ENCODE measurements around the gene BLTP3B.

The BLTP3B gene

DNA sequence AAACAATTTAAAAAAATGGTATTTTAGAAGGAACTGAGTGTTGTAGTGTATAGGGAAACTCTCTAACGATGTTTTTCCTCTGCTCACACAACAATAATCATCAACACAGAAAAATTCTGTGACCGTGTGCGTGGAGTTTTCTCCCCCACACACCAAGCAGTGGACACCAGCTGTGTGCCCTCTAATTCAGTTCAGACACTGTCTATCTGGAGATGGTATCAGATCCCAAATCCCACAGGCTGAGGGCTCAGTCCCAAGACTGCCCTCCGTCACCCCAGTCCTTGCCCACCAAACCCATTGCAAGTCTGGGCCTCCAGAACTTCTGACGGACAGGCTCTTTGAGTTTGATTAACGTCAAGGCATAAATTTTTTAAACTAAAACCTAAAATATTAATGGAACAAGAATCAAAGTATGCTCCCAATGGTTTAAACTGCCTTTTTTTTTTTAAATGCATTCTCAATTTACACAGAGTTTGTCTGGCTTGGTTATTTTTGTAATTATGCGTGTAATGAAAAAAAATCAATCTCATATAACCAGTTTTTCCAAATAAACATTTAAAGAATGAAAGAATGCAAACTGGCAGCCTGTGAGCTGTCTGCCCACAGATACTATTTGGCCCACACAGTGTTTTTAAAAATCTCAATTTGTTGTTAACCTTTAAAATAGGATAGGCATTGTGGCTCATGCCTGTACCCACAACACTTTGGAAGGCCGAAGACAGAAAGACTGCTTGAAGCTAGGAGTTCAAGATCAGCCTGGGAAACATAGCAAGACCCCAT is 19.2 kb downstream of the BLTP3B start:
- DNase-seq (ENCODE audit: extremely low spot score, insufficient read length, low read depth) = no peak
- no peak for FAIRE-seq

DNA sequence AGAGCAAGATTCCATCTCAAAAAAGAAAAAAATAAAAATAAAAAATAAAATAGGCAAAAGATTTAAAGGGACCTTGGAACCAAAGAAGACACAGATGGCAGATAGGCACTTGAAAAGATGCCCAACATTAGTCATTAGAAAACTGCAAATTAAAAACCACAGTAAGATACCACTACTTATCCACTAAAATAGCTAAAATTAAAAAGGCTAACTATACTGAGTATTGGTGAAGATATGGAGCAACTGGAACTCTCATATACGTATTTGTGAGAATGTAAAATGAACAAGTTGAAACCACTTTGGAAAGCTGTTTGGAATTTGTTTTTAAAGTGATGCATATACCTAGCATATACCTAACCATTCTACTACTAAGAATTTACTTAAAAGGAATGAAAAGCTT is 22.3 kb downstream of the BLTP3B start:
- no peak for DNase-seq (ENCODE audit: extremely low spot score, insufficient read length, low read depth)
- FAIRE-seq = no peak

DNA sequence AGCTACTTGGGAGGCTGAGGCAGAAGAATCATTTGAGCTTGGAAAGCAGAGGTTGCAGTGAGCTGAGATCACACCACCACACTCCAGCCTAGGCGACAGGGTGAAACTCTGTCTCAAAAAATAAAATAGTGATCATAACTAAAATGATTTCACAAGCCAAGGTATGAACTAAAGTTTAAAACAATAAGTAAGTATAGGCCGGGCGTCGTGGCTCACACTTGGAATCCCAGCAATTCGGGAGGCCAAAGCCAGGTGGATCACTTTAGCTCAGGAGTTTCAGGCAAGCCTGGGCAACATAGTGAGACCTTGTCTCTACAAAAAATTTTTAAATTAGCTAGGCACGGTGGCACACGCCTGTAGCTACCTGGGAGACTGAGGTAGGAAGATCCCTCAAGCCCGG is 27.4 kb downstream of the BLTP3B start:
- no peak for DNase-seq (ENCODE audit: extremely low spot score, insufficient read length, low read depth)
- no peak for FAIRE-seq

DNA sequence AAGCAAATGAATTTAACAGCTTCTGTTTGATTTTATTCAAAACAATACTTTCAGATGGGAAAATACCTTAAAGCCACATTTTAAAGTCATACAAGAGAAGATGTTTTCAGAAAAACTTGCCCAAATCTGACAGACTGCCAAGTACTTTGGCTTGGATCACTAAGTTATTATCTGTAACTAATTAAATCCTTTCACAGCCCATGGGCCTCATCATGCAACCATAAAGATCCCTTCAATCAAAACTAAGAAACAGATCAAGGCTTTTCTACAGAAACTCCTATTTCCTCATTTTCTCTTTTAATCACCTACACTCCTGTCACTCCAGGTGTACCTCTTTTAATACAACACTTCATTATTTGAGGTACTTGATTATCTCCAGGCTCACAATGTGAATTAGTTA is 28.1 kb downstream of the BLTP3B start:
- FAIRE-seq (peak; percentile 66), DNase-seq (ENCODE audit: extremely low spot score, insufficient read length, low read depth) (no peak)

DNA sequence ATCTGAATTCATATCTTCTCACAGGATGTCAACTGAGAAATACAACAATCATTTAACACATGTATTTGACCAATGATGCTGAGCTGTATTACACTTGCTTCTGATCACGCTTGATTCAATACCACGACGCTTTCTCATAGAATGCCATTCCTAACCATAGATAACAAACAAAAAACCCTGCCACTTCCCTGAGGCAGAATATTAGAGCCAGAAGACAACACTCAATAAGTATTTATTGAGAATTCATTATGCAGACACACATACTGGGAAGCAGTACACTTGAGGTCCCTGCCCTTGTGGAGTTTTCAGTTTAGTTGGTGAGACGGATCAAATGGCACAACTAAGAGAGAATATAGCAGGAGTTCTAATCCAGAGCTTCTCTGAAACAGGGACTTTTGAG is 32.4 kb downstream of the BLTP3B start:
- FAIRE-seq = no peak
- no peak for DNase-seq (ENCODE audit: extremely low spot score, insufficient read length, low read depth)

DNA sequence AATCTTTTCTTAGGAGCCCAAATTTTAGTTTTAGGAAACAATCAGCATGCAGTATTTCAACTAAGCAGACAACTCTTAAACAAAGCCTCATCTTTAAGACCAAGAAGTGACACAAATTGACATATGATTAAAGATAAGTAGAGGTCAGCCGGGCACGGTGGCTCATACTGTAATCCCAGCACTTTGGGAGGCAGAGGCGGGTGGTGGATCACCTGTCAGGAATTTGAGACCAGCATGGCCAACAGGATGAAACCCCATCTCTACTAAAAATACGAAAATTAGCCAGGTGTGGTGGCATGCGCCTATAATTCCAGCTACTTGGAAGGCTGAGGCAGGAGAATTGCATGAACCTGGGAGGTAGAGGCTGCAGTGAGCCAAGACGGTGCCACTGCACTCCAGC is 35.8 kb downstream of the BLTP3B start:
- DNase-seq (ENCODE audit: extremely low spot score, insufficient read length, low read depth) (no peak), FAIRE-seq (no peak)

DNA sequence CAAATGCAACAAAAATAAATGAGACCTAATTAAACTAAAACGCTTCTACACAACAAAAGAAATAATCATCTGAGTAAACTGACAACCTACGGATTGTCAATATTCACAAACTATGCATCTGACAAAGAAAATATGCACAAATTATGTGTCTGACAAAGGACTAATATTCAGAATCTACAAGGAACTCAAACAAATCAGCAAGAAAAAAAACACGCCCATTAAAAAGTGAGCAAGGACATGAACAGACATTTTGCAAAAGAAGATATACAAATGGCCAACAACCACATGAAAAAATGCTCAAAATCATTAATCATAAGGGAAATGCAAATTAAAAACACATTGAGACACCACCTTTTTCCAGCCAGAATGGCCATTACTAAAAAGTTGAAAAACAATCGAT is 37.0 kb downstream of the BLTP3B start:
- FAIRE-seq (no peak), DNase-seq (ENCODE audit: extremely low spot score, insufficient read length, low read depth) (no peak)

DNA sequence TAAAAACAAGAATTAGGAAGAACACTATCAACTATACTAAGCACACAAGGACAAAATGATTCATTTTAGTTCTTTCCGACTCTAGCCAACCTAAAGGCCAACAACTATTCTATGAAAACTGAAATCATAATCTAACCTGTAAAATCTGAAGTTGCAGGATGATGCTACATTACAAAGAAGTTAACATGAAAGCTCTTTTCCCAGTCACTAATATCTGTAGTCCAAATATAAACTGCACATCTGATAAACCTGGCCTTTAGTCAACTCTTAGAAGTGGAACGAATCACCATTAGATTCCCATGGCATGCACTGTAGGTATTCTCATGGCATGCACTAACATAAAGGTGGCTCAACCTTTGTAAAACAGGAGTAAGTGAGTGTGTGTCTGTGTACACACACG is 41.7 kb downstream of the BLTP3B start:
- no peak for FAIRE-seq
- no peak for DNase-seq (ENCODE audit: extremely low spot score, insufficient read length, low read depth)

All from GM18507 (cell line).